ENCODE measurements around the gene KNDC1. TPM values are rescaled to one million over a fixed set of nuclear protein-coding genes. Genes with fewer than 3 reads are reported as not detected.

The KNDC1 gene
- total and polyA plus RNA-seq, 2 donors (not counting 1 experiment from before 2014, with no cell fraction given): 0.17 to 0.45 TPM

DNA sequence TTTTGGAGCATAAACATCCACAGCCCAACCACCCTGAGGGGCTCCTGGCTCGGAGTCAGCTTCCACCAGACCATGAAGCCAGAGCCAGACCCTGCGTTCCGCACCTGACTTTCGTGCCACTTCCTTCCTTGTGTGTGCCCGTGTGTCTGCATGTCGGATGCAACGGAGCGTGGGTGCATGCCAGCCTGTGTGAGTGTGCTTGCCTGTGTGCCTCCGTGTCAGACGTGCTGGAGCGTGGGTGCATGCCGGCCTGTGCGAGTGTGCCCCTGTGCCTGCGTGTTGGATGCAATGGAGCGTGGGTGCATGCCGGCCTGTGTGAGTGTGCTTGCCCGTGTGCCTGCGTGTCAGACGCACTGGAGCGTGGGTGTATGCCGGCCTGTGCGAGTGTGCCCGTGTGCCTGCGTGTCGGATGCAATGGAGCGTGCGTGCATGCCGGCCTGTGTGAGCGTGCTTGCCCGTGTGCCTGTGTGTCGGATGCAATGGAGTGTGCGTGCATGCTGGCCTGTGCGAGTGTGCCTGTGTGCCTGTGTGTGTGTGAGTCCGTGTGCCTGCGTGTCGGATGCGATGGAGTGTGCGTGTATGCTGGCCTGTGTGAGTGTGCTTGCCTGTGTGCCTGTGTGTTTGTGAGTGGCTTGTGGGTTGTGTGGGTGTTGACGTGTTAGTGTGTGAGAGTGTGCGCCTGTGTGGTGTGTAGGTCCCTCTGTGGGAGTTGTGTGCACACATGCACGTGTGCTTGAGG, 28.1 kb upstream of the KNDC1 start:
- ChIA-PET CTCF (interaction anchor here (0.7 kb wide), 1 partner anchor 12 kb away, joined by 3 read pairs; no protein-coding TSS in a partner anchor), POLR2A (no interaction called here)
- Histone ChIP-seq H4K20me1 (ENCODE audit: control insufficient read depth, insufficient read depth, low read length, poor library complexity, severe bottlenecking) (no peaks in the 10 kb centered on the region), H3K4me1 (ENCODE audit: control insufficient read depth in 2 of 2, insufficient read depth in 2 of 2, low read length in 2 of 2) (peaks cover 3 to 7% of the 10 kb centered on the region in 2 donors), H3K4me3 (ENCODE audit: control extremely low read depth in 1 of 5, extremely low read depth in 1 of 5, insufficient read depth in 1 of 5, low read depth in 2 of 5, low read length in 4 of 5) (no peak overlapping the region), H2AFZ (ENCODE audit: insufficient read depth, low read depth, low read length, poor library complexity, severe bottlenecking) (no peak overlapping the region), H3K9ac (ENCODE audit: low read length) (no peak overlapping the region), H3K9me3 (ENCODE audit: control extremely low read depth in 1 of 3, control insufficient read depth in 2 of 3, insufficient read depth in 1 of 3, low read length in 2 of 3) (peaks cover 0 to 27% (median 0%) of the 10 kb centered on the region in 3 donors), H3K4me2 (replicated peaks; ENCODE audit: low read depth, low read length, poor library complexity, severe bottlenecking) (no peak overlapping the region), H3K27me3 (replicated peaks in 1 of 4; ENCODE audit: control extremely low read depth in 1 of 4, control insufficient read depth in 3 of 4, insufficient read depth in 4 of 4, low read length in 3 of 4) (no peaks in the 10 kb centered on the region), H3K27ac (ENCODE audit: low read length in 2 of 2) (no peak overlapping the region), H3K79me2 (ENCODE audit: control insufficient read depth, insufficient read depth, low read length) (no peaks in the 10 kb centered on the region), H3K36me3 (replicated peaks in 1 of 2; ENCODE audit: control extremely low read depth in 1 of 2, control insufficient read depth in 1 of 2, extremely low read depth in 1 of 2, insufficient read depth in 2 of 2, low read length in 1 of 2) (no peaks in the 10 kb centered on the region)
- Mint-ChIP-seq H3K27me3 (peaks cover 10% of the 10 kb centered on the region), H3K4me3 (peak overlapping the region; percentile 39), H3K4me1 (peaks cover 18% of the 10 kb centered on the region), H3K27ac (peak overlapping the region; percentile 52), H3K9me3 (ENCODE audit: insufficient read depth) (no peaks in the 10 kb centered on the region)
- no peak for TF ChIP-seq EZH2 (IDR thresholded peaks at IDR 0.05; ENCODE audit: borderline replicate concordance, insufficient read depth, low read depth, low read length, poor library complexity, severe bottlenecking)
- no peak for TF ChIP-seq CTCF (IDR thresholded peaks at IDR 0.05)
- no peak for DNase-seq
- ATAC-seq (ENCODE audit: low read depth): peak; percentile 26
- intact Hi-C loops (cut with micrococcal nuclease): no loop called here
- 69% methylated on average over 41 of the region's 41 CpGs for WGBS (ENCODE audit: insufficient coverage)
